Measurements from ENCODE around the gene TRIM67. TPM values are rescaled to one million over a fixed set of nuclear protein-coding genes. Genes with fewer than 3 reads are reported as not detected.

The TRIM67 gene
- total RNA-seq, 1 experiment from 2014 or later, result 0.08 TPM

DNA sequence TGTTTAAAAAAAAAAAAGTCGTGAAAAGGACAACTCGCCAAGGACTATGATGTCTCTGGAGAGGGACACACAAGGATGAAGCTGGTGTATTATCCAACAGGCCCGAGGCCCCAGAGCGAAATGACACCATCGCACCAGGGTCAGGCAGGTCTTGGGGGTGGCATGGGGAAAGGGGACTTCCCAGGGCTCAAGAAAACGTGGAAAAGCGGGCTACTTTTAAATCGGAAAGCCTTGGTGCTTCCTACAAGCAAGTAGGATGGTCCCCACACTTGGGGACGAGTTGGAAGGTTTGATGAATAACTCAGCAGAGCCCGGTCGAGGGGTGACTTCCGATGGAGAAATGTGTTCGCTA, 78.6 kb downstream of the TRIM67 start:
- Histone ChIP-seq H3K36me3 (ENCODE audit: control insufficient read depth, insufficient read depth, low read length) (peaks cover 10% of the 10 kb centered on the region), H3K4me1 (ENCODE audit: control insufficient read depth, insufficient read depth, low read length) (peaks cover 20% of the 10 kb centered on the region), H3K9me3 (ENCODE audit: control insufficient read depth, insufficient read depth, low read depth, low read length) (no peaks in the 10 kb centered on the region), H3K27me3 (ENCODE audit: control insufficient read depth, insufficient read depth, low read length) (no peaks in the 10 kb centered on the region), H3K4me3 (ENCODE audit: low read depth in 2 of 2, low read length in 2 of 2) (peak overlapping the region; percentile 69 to 99), H3K27ac (ENCODE audit: low read length) (peak overlapping the region; percentile 98)
- DNase-seq (ENCODE audit: low read depth, low spot score) (no peak), ATAC-seq (no peak; the same call in 1 of the 2 replicates)
- POLR2A ChIA-PET, result no interaction called here
- intact Hi-C loops (cut with micrococcal nuclease; ENCODE audit: unreplicated experiment), result loop anchor here (10.0 kb wide), 1 partner anchor 94 kb away; the partner anchor contains the start of genes EXOC8 and SPRTN
- BruUV-seq (replicated peaks), result TSS peak; percentile 79
- TF ChIP-seq POLR2AphosphoS5 (IDR thresholded peaks at IDR 0.05; ENCODE audit: low read depth, low read length) (no peak), TCF7L2 (IDR thresholded peaks at IDR 0.05; ENCODE audit: low read depth, low read length) (no peak)
- TF ChIP-seq, protein P1, sequence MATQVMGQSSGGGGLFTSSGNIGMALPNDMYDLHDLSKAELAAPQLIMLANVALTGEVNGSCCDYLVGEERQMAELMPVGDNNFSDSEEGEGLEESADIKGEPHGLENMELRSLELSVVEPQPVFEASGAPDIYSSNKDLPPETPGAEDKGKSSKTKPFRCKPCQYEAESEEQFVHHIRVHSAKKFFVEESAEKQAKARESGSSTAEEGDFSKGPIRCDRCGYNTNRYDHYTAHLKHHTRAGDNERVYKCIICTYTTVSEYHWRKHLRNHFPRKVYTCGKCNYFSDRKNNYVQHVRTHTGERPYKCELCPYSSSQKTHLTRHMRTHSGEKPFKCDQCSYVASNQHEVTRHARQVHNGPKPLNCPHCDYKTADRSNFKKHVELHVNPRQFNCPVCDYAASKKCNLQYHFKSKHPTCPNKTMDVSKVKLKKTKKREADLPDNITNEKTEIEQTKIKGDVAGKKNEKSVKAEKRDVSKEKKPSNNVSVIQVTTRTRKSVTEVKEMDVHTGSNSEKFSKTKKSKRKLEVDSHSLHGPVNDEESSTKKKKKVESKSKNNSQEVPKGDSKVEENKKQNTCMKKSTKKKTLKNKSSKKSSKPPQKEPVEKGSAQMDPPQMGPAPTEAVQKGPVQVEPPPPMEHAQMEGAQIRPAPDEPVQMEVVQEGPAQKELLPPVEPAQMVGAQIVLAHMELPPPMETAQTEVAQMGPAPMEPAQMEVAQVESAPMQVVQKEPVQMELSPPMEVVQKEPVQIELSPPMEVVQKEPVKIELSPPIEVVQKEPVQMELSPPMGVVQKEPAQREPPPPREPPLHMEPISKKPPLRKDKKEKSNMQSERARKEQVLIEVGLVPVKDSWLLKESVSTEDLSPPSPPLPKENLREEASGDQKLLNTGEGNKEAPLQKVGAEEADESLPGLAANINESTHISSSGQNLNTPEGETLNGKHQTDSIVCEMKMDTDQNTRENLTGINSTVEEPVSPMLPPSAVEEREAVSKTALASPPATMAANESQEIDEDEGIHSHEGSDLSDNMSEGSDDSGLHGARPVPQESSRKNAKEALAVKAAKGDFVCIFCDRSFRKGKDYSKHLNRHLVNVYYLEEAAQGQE (IDR thresholded peaks at IDR 0.05; ENCODE audit: insufficient read depth in 1 of 2, low read depth in 2 of 2, low read length in 1 of 2), result no peak
- TF ChIP-seq, protein P2, sequence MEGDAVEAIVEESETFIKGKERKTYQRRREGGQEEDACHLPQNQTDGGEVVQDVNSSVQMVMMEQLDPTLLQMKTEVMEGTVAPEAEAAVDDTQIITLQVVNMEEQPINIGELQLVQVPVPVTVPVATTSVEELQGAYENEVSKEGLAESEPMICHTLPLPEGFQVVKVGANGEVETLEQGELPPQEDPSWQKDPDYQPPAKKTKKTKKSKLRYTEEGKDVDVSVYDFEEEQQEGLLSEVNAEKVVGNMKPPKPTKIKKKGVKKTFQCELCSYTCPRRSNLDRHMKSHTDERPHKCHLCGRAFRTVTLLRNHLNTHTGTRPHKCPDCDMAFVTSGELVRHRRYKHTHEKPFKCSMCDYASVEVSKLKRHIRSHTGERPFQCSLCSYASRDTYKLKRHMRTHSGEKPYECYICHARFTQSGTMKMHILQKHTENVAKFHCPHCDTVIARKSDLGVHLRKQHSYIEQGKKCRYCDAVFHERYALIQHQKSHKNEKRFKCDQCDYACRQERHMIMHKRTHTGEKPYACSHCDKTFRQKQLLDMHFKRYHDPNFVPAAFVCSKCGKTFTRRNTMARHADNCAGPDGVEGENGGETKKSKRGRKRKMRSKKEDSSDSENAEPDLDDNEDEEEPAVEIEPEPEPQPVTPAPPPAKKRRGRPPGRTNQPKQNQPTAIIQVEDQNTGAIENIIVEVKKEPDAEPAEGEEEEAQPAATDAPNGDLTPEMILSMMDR (IDR thresholded peaks at IDR 0.05), result no peak
- CTCF ChIA-PET, result interaction anchor here (0.7 kb wide), 1 partner anchor 447 kb away, joined by 5 read pairs; no protein-coding TSS in a partner anchor
- in situ Hi-C loops (cut with HindIII; ENCODE audit: low pct_unique_long_range_greater_than_20kb, low sequenced_read_pairs), result no loop called here

DNA sequence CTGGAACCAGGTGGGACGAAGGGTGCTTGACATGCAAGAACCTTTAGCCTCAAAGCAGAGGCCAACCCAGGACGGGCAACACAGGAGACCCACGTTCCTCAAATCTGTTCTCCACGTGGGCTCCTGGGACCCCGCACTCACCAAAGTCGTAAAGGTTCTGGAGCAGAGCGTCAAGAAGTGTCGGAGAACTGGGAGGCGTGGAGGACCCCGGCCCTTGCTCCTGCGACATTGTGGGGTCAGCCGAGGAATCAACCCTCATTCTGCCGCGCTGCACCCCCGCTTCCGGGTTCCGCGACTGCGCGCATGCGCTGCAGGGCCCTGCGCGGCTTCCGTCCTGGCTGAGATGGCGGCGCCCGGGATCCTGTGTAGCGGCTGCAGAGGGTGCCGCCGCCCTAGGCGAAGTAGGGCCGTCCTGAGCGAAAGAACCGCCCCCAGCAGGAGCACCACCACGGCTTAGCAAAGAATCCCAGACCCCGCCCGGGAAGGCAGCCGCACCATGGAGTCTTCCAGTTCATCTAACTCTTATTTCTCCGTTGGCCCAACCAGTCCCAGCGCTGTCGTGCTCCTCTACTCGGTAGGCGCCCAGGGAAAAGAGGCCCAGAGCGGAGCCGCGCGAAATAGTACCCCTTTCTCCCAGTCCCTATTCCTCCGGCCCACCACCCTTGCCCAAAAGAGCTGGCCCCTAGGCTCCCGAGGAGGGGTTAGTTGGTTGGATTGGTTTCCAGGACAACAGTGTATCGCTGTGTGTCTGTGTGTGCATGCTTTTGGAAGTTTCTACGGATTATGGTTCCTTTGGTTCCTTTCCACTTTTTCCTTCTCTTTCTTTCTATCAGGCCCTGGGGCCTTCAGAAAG, 79.3 kb downstream of the TRIM67 start, which contains the start of gene GNPAT:
TSS of gene GNPAT (plus strand) at position 330 of the 853 bp plus-strand sequence. CDS start at position 497, 167 bp downstream.
- Histone ChIP-seq H3K27ac (ENCODE audit: low read length) (peak within 1 kb of the TSS; percentile 98), H3K4me3 (ENCODE audit: low read depth in 2 of 2, low read length in 2 of 2) (peak within 1 kb of the TSS; percentile 69 to 99), H3K27me3 (ENCODE audit: control insufficient read depth, insufficient read depth, low read length) (no peaks in the 10 kb centered on the region), H3K9me3 (ENCODE audit: control insufficient read depth, insufficient read depth, low read depth, low read length) (no peaks in the 10 kb centered on the region), H3K4me1 (ENCODE audit: control insufficient read depth, insufficient read depth, low read length) (peaks cover 20% of the 10 kb centered on the region), H3K36me3 (ENCODE audit: control insufficient read depth, insufficient read depth, low read length) (peaks cover 10% of the 10 kb centered on the region)
- POLR2A ChIA-PET, result no interaction called here
- in situ Hi-C loops (cut with HindIII; ENCODE audit: low pct_unique_long_range_greater_than_20kb, low sequenced_read_pairs), result no loop called here
- ATAC-seq, result peak; percentile 98
- BruUV-seq (replicated peaks), result TSS peak; percentile 75
- intact Hi-C loops (cut with micrococcal nuclease; ENCODE audit: unreplicated experiment), result loop anchor here (10.0 kb wide), 1 partner anchor 94 kb away; the partner anchor contains the start of genes EXOC8 and SPRTN
- TF ChIP-seq, protein P1 (IDR thresholded peaks at IDR 0.05; ENCODE audit: insufficient read depth in 1 of 2, low read depth in 2 of 2, low read length in 1 of 2), result no peak
- TF ChIP-seq POLR2AphosphoS5 (IDR thresholded peaks at IDR 0.05; ENCODE audit: low read depth, low read length) (peak; percentile 94), TCF7L2 (IDR thresholded peaks at IDR 0.05; ENCODE audit: low read depth, low read length) (peak; percentile 54; the same call in 1 of the 2 replicates), SIN3A (IDR thresholded peaks at IDR 0.05; ENCODE audit: borderline replicate concordance, insufficient read depth, low read depth, low read length) (0 out of 2 replicates have a peak, but pooled peaks have one; percentile 91)
- peak; percentile 25 for DNase-seq (ENCODE audit: low read depth, low spot score)
- CTCF ChIA-PET, result no interaction called here

Measured in Panc1 (cell line).